SK-N-SH (cell line): Measurements from ENCODE around the gene PPT2. TPM values are rescaled to one million over a fixed set of nuclear protein-coding genes. Genes with fewer than 3 reads are reported as not detected.

Source experiments
- CTCF ChIA-PET: fragments of 300-600, 350-600 bp; formaldehyde crosslinking; extraction: SDS; loops from one replicate; lab custom pipeline; 2021; lab: Yijun Ruan, JAX
- POLR2A ChIA-PET: fragments of 350-600 bp; sonication (Branson Sonifier 250); formaldehyde crosslinking; extraction: SDS; loops from one replicate; lab custom pipeline; 2020; ENCODE audit warnings: antibody characterized with exemption, inconsistent platforms; lab: Yijun Ruan, JAX
- DNase-seq: peaks from one replicate; pipeline ENCODE4 v3.0.0; 2012
- H2AFZ ChIP-seq: fragments of 200-600 bp; sonication (generic); 2 replicates; pipeline ENCODE4 v1.8.1; 2016; ENCODE audit warnings: antibody characterized with exemption, mild to moderate bottlenecking, low read depth
- H3F3A ChIP-seq: fragments of 200-600 bp; sonication (generic); replicated peaks from 2 replicates; pipeline ENCODE3; 2016; ENCODE audit warnings: antibody characterized with exemption, mild to moderate bottlenecking; ENCODE audit not compliant: insufficient read depth
- H3K27ac ChIP-seq, 2 experiments: fragments of 200-500 bp in 1 of 2; fragments of 200-600 bp in 1 of 2; sonication (Bioruptor generic) in 1 of 2; sonication (generic), shearing (Covaris generic) in 1 of 2; 2 replicates each; pipeline versions ENCODE4 v1.5.1 to v1.6.1; 2014 to 2016; ENCODE audit warnings: low read depth in 2 of 2, inconsistent platforms in 1 of 2, low read length in 1 of 2, mild to moderate bottlenecking in 1 of 2, mixed read lengths in 1 of 2
- H3K27me3 ChIP-seq: fragments of 200-600 bp; sonication (generic), shearing (Covaris generic); 2 replicates; pipeline ENCODE4 v1.6.1; 2016; ENCODE audit warnings: mixed run types; ENCODE audit not compliant: insufficient read depth
- H3K36me3 ChIP-seq, 2 experiments: fragments of 200-500 bp in 1 of 2; fragments of 200-600 bp in 1 of 2; sonication (Bioruptor generic) in 1 of 2; sonication (generic) in 1 of 2; replicated peaks in 1 of 2; 2 replicates each; pipeline versions ENCODE3 to v1.5.1; 2014 to 2016; ENCODE audit warnings: low read length in 1 of 2, mild to moderate bottlenecking in 1 of 2; ENCODE audit not compliant: insufficient read depth in 2 of 2, control insufficient read depth in 1 of 2
- H3K4me1 ChIP-seq, 2 experiments: fragments of 200-500 bp in 1 of 2; fragments of 200-600 bp in 1 of 2; sonication (Bioruptor generic) in 1 of 2; sonication (generic), shearing (Covaris generic) in 1 of 2; 2 replicates each; pipeline versions ENCODE4 v1.5.1 to v1.6.1; 2014 to 2016; ENCODE audit warnings: low read depth in 1 of 2, low read length in 1 of 2, mixed run types in 1 of 2; ENCODE audit not compliant: insufficient read depth in 2 of 2, control insufficient read depth in 1 of 2
- H3K4me2 ChIP-seq: fragments of 200-600 bp; sonication (generic), shearing (Covaris generic); 2 replicates; pipeline ENCODE4 v1.6.1; 2017; ENCODE audit warnings: mixed run types
- H3K4me3 ChIP-seq, 2 experiments: fragments of 200-500 bp in 1 of 2; fragments of 200-600 bp in 1 of 2; sonication (Bioruptor generic) in 1 of 2; sonication (generic), shearing (Covaris generic) in 1 of 2; 2 replicates each; pipeline versions ENCODE4 v1.5.1 to v1.8.1; 2014 to 2016; ENCODE audit warnings: low read depth in 2 of 2, inconsistent platforms in 1 of 2, low read length in 1 of 2, mild to moderate bottlenecking in 1 of 2, mixed read lengths in 1 of 2, moderate library complexity in 1 of 2
- H3K79me2 ChIP-seq: fragments of 200-600 bp; sonication (generic); 2 replicates; pipeline ENCODE4 v1.8.1; 2017; ENCODE audit warnings: mild to moderate bottlenecking; ENCODE audit not compliant: insufficient read depth
- H3K9ac ChIP-seq: fragments of 200-600 bp; sonication (generic); 2 replicates; pipeline ENCODE4 v1.6.1; 2017; ENCODE audit warnings: mixed run types
- H3K9me2 ChIP-seq: fragments of 200-600 bp; sonication (generic); 2 replicates; pipeline ENCODE4 v1.6.1; 2017; ENCODE audit warnings: mixed run types
- H3K9me3 ChIP-seq: fragments of 200-600 bp; sonication (generic); 2 replicates; pipeline ENCODE4 v1.6.1; 2017; ENCODE audit warnings: mixed run types, mild to moderate bottlenecking, moderate library complexity
- H4K20me1 ChIP-seq: fragments of 200-600 bp; sonication (generic); 2 replicates; pipeline ENCODE4 v1.6.1; 2017; ENCODE audit warnings: mild to moderate bottlenecking, mixed run types; ENCODE audit not compliant: insufficient read depth
- CHD2 ChIP-seq: fragments of 150-350 bp; IDR thresholded peaks from 2 replicates; pipeline ENCODE4 v1.6.1; 2018; ENCODE audit warnings: low read length; ENCODE audit not compliant: partially characterized antibody
- EZH2phosphoT487 ChIP-seq: fragments of 200-600 bp; sonication (generic); IDR thresholded peaks from 2 replicates; pipeline ENCODE4 v1.6.1; 2017; ENCODE audit warnings: low read depth, mixed run types, mild to moderate bottlenecking, antibody characterized with exemption, moderate library complexity, borderline replicate concordance
- FOSL2 ChIP-seq: IDR thresholded peaks from 2 replicates; pipeline ENCODE4 v1.4.0; 2012; ENCODE audit warnings: low read depth, mild to moderate bottlenecking, moderate library complexity, borderline replicate concordance
- GABPA ChIP-seq: IDR thresholded peaks from 2 replicates; pipeline ENCODE4 v1.4.0; 2012; ENCODE audit warnings: low read depth, mild to moderate bottlenecking
- IRF3 ChIP-seq: fragments of 150-350 bp; IDR thresholded peaks from 2 replicates; pipeline ENCODE4 v1.6.1; 2016; ENCODE audit warnings: mild to moderate bottlenecking, low read depth, low read length
- MAX ChIP-seq: IDR thresholded peaks from 2 replicates; pipeline ENCODE4 v1.4.0; 2012; ENCODE audit warnings: low read depth
- MXI1 ChIP-seq: IDR thresholded peaks from 2 replicates; pipeline ENCODE4 v1.6.1; 2012; ENCODE audit warnings: mild to moderate bottlenecking, low read depth, low read length, improper control_type of control experiment
- NFIC ChIP-seq: IDR thresholded peaks from 2 replicates; pipeline ENCODE4 v1.4.0; 2012; ENCODE audit warnings: borderline replicate concordance
- POLR2AphosphoS5 ChIP-seq: IDR thresholded peaks from 2 replicates; pipeline ENCODE4 v1.6.1; 2012; ENCODE audit warnings: low read depth, low read length
- RAD21 ChIP-seq: IDR thresholded peaks from 2 replicates; pipeline ENCODE4 v1.6.1; 2012; ENCODE audit warnings: mild to moderate bottlenecking, low read length
- RCOR1 ChIP-seq: fragments of 150-350 bp; IDR thresholded peaks from 2 replicates; pipeline ENCODE4 v1.6.1; 2017; ENCODE audit warnings: antibody characterized with exemption, low read length
- RXRA ChIP-seq: IDR thresholded peaks from 2 replicates; pipeline ENCODE4 v1.4.0; 2012; ENCODE audit warnings: low read depth, mild to moderate bottlenecking, borderline replicate concordance
- SIN3A ChIP-seq: IDR thresholded peaks from 2 replicates; pipeline ENCODE4 v1.6.1; 2012; ENCODE audit warnings: low read depth, mild to moderate bottlenecking, low read length, moderate library complexity, borderline replicate concordance
- TAF1 ChIP-seq: IDR thresholded peaks from 2 replicates; pipeline ENCODE4 v1.6.1; 2012; ENCODE audit warnings: low read depth, mild to moderate bottlenecking, low read length, moderate library complexity, borderline replicate concordance
- TEAD4 ChIP-seq: IDR thresholded peaks from 2 replicates; pipeline ENCODE4 v1.4.0; 2012; ENCODE audit warnings: mild to moderate bottlenecking, borderline replicate concordance; ENCODE audit not compliant: insufficient read depth
- WGBS: methylation state at CpG from one replicate; pipeline ENCODE4 v1.1.6; 2017; ENCODE audit warnings: low lambda C conversion rate; 5-methylcytosine and 5-hydroxymethylcytosine counted together
- polyA plus RNA-seq, 3 experiments: library from polyadenylated mRNA; depleted of rRNA; stranded (reverse); fragments of >200 nt; gene quantifications; 2 replicates each; pipeline ENCODE4 v1.2.3, GENCODE V29; 2012
- TF ChIP-seq, protein P1 (sequence below): IDR thresholded peaks from 2 replicates; pipeline ENCODE4 v1.6.1; 2012; ENCODE audit warnings: mild to moderate bottlenecking, low read depth, low read length, moderate library complexity

Gene PPT2
- polyA plus RNA-seq, 1 of the 3 experiments (the other 2 are of a cell fraction) = 32.7 TPM

DNA sequence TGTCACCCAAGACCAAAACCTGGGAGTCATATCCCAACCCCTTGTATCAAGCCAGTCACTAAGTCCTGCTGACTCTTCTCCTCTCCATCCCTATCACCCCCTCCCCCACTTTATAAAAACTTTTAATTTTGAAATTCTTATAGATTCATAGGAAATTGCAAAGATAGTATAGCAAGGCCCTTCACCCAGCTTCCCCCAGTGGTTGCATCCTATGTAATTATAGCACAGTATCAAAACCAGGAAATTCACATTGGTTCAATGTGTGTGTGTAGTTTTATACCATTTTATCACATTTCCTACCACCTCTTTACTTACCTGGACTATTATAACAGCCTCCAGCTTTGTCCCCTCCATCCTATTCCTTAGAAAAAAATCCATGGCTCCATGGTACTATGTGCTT is 4.1 kb downstream of the PPT2 start (continued):
- TF ChIP-seq SIN3A = no peak
- no peak for TF ChIP-seq CHD2
- no peak for TF ChIP-seq GABPA
- no peak for TF ChIP-seq RCOR1
- TF ChIP-seq MXI1 = no peak

- WGBS = 100% methylated on average over 1 of the region's 7 CpGs
- peaks cover 2% of the 10 kb centered on the region for H3F3A ChIP-seq
- peaks cover 12 to 17% of the 10 kb centered on the region in 2 experiments for H3K36me3 ChIP-seq
- no peak overlapping the region for H3K9ac ChIP-seq
- H3K79me2 ChIP-seq = no peaks in the 10 kb centered on the region
- H3K27ac ChIP-seq = no peak overlapping the region
- no peak for TF ChIP-seq FOSL2
- no peak for TF ChIP-seq IRF3
- TF ChIP-seq EZH2phosphoT487 = no peak
- no peak for TF ChIP-seq RXRA
- TF ChIP-seq MAX = no peak
- TF ChIP-seq RAD21 = no peak
- no peak for TF ChIP-seq NFIC
- no peak for TF ChIP-seq POLR2AphosphoS5
- no peak for TF ChIP-seq TAF1
- TF ChIP-seq TEAD4 = no peak
- TF ChIP-seq, protein P1, sequence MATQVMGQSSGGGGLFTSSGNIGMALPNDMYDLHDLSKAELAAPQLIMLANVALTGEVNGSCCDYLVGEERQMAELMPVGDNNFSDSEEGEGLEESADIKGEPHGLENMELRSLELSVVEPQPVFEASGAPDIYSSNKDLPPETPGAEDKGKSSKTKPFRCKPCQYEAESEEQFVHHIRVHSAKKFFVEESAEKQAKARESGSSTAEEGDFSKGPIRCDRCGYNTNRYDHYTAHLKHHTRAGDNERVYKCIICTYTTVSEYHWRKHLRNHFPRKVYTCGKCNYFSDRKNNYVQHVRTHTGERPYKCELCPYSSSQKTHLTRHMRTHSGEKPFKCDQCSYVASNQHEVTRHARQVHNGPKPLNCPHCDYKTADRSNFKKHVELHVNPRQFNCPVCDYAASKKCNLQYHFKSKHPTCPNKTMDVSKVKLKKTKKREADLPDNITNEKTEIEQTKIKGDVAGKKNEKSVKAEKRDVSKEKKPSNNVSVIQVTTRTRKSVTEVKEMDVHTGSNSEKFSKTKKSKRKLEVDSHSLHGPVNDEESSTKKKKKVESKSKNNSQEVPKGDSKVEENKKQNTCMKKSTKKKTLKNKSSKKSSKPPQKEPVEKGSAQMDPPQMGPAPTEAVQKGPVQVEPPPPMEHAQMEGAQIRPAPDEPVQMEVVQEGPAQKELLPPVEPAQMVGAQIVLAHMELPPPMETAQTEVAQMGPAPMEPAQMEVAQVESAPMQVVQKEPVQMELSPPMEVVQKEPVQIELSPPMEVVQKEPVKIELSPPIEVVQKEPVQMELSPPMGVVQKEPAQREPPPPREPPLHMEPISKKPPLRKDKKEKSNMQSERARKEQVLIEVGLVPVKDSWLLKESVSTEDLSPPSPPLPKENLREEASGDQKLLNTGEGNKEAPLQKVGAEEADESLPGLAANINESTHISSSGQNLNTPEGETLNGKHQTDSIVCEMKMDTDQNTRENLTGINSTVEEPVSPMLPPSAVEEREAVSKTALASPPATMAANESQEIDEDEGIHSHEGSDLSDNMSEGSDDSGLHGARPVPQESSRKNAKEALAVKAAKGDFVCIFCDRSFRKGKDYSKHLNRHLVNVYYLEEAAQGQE = no peak
- H3K4me2 ChIP-seq = no peak overlapping the region
- H3K4me1 ChIP-seq = no peaks in the 10 kb centered on the region
- H3K9me2 ChIP-seq = no peaks in the 10 kb centered on the region
- POLR2A ChIA-PET = no interaction called here
- no peak for DNase-seq
- no peaks in the 10 kb centered on the region for H3K9me3 ChIP-seq
- no peaks in the 10 kb centered on the region for H3K27me3 ChIP-seq
- H2AFZ ChIP-seq = no peak overlapping the region
- no peak overlapping the region for H3K4me3 ChIP-seq
- H4K20me1 ChIP-seq = no peaks in the 10 kb centered on the region
- CTCF ChIA-PET = interaction anchor here (1.2 to 2.0 kb wide), 3 partner anchors 9 to 45 kb away, joined by 3 to 7 read pairs (median 7); partner anchors contain the start of gene AGPAT1
These were observed 9.8 kb downstream of the PPT2 start for GRCh38 chr6:32163559-32164258.
